Hematopoietic multipotent progenitor cell treated with erythropoietin and hydrocortisone succinate and interleukin-3 and kit ligand, for 15 days (in vitro differentiated cells): Measurements from ENCODE around the gene BHLHA15.

Source experiments
- DNase-seq: peaks from one replicate; pipeline ENCODE4 v3.0.0-alpha.2; 2015; ENCODE audit warnings: low spot score

BHLHA15 gene

GRCh38 chr7:98211221-98211675, at the start of gene BHLHA15:
Gene BHLHA15, plus strand, starts transcription at chr7:98211439. Its CDS starts 871 bp downstream, at chr7:98212310.
- DNase-seq: no peak

- DNase-seq: no peak
These were observed 48.5 kb upstream of the BHLHA15 start for GRCh38 chr7:98162758-98163157.

GRCh38 chr7:98163269-98163668, 48.0 kb upstream of the BHLHA15 start:
- DNase-seq: no peak

GRCh38 chr7:98163704-98164494, 47.3 kb upstream of the BHLHA15 start:
- DNase-seq: no peak

GRCh38 chr7:98165827-98166667, 45.2 kb upstream of the BHLHA15 start:
- DNase-seq: peak; percentile 43

- no peak for DNase-seq
These were observed 44.6 kb upstream of the BHLHA15 start for GRCh38 chr7:98166668-98166970.

GRCh38 chr7:98167653-98168052, 43.6 kb upstream of the BHLHA15 start:
- DNase-seq: no peak

GRCh38 chr7:98168181-98168903, 42.9 kb upstream of the BHLHA15 start:
- DNase-seq: peak; percentile 70

- DNase-seq: no peak
These were observed 42.2 kb upstream of the BHLHA15 start for GRCh38 chr7:98168904-98169621.

- no peak for DNase-seq
These were observed 40.3 kb upstream of the BHLHA15 start for GRCh38 chr7:98170966-98171365.

- DNase-seq: no peak
These were observed 39.8 kb upstream of the BHLHA15 start for GRCh38 chr7:98171449-98171848.

GRCh38 chr7:98174334-98175259, 36.6 kb upstream of the BHLHA15 start:
- no peak for DNase-seq

GRCh38 chr7:98175260-98175940, 35.8 kb upstream of the BHLHA15 start:
- peak; percentile 9 for DNase-seq

- DNase-seq: no peak
These were observed 33.7 kb upstream of the BHLHA15 start for GRCh38 chr7:98177553-98177952.

GRCh38 chr7:98178321-98178720, 32.9 kb upstream of the BHLHA15 start:
- DNase-seq: no peak

- no peak for DNase-seq
These were observed 32.3 kb upstream of the BHLHA15 start for GRCh38 chr7:98178762-98179490.

GRCh38 chr7:98180751-98181150, 30.5 kb upstream of the BHLHA15 start:
- no peak for DNase-seq

GRCh38 chr7:98185101-98185500, 26.1 kb upstream of the BHLHA15 start:
- DNase-seq: no peak

GRCh38 chr7:98186452-98187137, 24.6 kb upstream of the BHLHA15 start:
- no peak for DNase-seq
